Activated CD8-positive, alpha-beta T cell treated with anti-CD3 and anti-CD28 coated beads for 36 hours (primary cell): Measurements from ENCODE around the gene CAVIN2. TPM values are rescaled to one million over a fixed set of nuclear protein-coding genes. Genes with fewer than 3 reads are reported as not detected.

Experiments used
- ATAC-seq: fragments of 200-7000 bp; cut with Tn5 transposase; one replicate; pipeline ENCODE4 v1.10.0; 2021; ENCODE audit warnings: mild to moderate bottlenecking, moderate library complexity
- CTCF ChIA-PET: fragments of 350-600 bp; sonication (Branson Sonifier 250); formaldehyde crosslinking; loops from one replicate; lab custom pipeline; 2021; ENCODE audit warnings: antibody characterized with exemption; lab: Charles Lee
- POLR2A ChIA-PET: fragments of 350-600 bp; sonication (Branson Sonifier 250); formaldehyde crosslinking; loops from one replicate; lab custom pipeline; 2021; ENCODE audit warnings: antibody characterized with exemption; lab: Charles Lee
- DNase-seq: peaks from one replicate; pipeline ENCODE4 v3.0.0-alpha.2; 2020
- H3K27ac Mint-ChIP-seq: one replicate; pipeline ENCODE4 v1.8.0; 2021; ENCODE audit warnings: mild to moderate bottlenecking, mixed read lengths
- H3K27me3 Mint-ChIP-seq: one replicate; pipeline ENCODE4 v1.8.0; 2021; ENCODE audit warnings: mixed read lengths
- H3K36me3 Mint-ChIP-seq: one replicate; pipeline ENCODE4 v1.8.0; 2021; ENCODE audit warnings: low read depth, mixed read lengths
- H3K4me1 Mint-ChIP-seq: one replicate; pipeline ENCODE4 v1.8.0; 2021; ENCODE audit warnings: low read depth, mixed read lengths
- H3K4me3 Mint-ChIP-seq: one replicate; pipeline ENCODE4 v1.8.0; 2021; ENCODE audit warnings: mild to moderate bottlenecking, moderate library complexity, mixed read lengths
- H3K9me3 Mint-ChIP-seq: one replicate; pipeline ENCODE4 v1.8.0; 2021; ENCODE audit warnings: mixed read lengths
- intact Hi-C: fragments of 100-400 bp; cut with micrococcal nuclease; formaldehyde crosslinking; loops from one replicate; pipeline ENCODE4 v1.10.0; 2022
- total RNA-seq, 2 experiments: library from RNA; stranded (reverse); gene quantifications; one replicate each; pipeline ENCODE4 v1.2.3, GENCODE V29; 2021
- TF ChIP-seq, protein P1 (sequence below): fragments of 200-600 bp; IDR thresholded peaks from one replicate; pipeline ENCODE4 v1.8.0; 2022; ENCODE audit warnings: antibody characterized with exemption, mild to moderate bottlenecking

Gene CAVIN2
- total RNA-seq, 2 experiments from 2014 or later: not detected

DNA sequence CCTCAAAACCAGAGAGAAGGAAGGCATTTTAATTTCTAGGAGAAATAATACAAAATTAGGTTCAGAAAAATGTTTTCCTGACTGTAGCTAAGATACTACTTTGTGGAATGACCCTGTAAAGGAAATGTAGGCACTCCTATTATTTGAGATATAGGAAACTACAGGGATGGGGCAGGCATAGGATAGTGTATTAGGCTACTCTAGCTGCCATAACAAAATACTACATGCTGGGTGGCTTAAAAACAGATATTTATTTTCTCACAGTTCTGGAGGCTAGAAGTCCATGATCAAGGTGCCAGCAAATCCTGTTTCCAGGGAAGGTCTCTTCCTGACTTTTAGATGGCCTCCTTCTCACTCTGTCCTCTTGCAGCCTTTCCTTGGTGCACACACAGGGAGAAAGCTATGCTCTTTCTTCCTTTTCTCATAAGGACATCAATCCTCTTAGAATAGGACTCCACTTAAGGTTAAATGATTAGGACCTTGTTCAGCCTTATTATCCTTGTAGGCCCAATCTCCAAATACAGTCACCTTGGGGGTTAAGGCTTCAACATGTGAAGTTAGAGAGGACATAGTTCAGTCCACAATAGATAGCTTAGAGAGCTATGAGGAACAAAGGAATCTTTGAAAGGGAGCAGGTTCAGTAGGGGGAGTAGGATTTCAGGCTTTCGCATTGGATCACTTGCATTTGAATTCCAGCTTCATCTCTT lies 14.0 kb upstream of the CAVIN2 start:
- POLR2A ChIA-PET: no interaction called here
- intact Hi-C loops: no loop called here
- H3K4me1 Mint-ChIP-seq: no peaks in the 10 kb centered on the region
- H3K36me3 Mint-ChIP-seq: no peaks in the 10 kb centered on the region
- TF ChIP-seq, protein P1, sequence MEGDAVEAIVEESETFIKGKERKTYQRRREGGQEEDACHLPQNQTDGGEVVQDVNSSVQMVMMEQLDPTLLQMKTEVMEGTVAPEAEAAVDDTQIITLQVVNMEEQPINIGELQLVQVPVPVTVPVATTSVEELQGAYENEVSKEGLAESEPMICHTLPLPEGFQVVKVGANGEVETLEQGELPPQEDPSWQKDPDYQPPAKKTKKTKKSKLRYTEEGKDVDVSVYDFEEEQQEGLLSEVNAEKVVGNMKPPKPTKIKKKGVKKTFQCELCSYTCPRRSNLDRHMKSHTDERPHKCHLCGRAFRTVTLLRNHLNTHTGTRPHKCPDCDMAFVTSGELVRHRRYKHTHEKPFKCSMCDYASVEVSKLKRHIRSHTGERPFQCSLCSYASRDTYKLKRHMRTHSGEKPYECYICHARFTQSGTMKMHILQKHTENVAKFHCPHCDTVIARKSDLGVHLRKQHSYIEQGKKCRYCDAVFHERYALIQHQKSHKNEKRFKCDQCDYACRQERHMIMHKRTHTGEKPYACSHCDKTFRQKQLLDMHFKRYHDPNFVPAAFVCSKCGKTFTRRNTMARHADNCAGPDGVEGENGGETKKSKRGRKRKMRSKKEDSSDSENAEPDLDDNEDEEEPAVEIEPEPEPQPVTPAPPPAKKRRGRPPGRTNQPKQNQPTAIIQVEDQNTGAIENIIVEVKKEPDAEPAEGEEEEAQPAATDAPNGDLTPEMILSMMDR: no peak
- DNase-seq (no peak), ATAC-seq (no peak)
- no peaks in the 10 kb centered on the region for H3K27me3 Mint-ChIP-seq
- no peak overlapping the region for H3K4me3 Mint-ChIP-seq
- no peak overlapping the region for H3K27ac Mint-ChIP-seq
- CTCF ChIA-PET: interaction anchor here (1.1 to 1.4 kb wide), 2 partner anchors 10 to 83 kb away, joined by 3 to 6 read pairs; no protein-coding TSS in a partner anchor
- H3K9me3 Mint-ChIP-seq: no peaks in the 10 kb centered on the region

DNA sequence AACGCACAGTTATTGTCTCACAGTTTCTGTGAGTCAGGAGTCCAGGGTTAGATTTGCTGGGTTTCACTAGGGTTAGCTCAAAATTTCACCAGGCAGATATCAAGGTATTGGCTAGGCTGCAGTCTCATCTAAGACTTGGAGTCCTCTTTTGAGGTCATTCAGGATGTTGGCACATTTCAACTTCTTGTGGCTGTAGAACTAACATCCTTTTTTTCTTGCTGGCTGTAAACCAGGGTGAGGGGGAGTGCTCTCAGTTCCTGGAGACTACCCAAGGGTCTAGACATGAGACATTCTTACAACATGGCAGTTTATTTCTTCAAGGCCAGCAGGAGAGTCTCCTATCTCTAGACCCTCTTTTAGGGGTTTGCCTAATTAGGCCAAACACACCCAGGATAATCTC lies 12.8 kb upstream of the CAVIN2 start:
- DNase-seq: no peak
- TF ChIP-seq, protein P1: no peak
- Mint-ChIP-seq H3K27ac (no peak overlapping the region), H3K27me3 (no peaks in the 10 kb centered on the region), H3K36me3 (no peaks in the 10 kb centered on the region), H3K4me1 (no peaks in the 10 kb centered on the region), H3K9me3 (no peaks in the 10 kb centered on the region), H3K4me3 (no peak overlapping the region)
- POLR2A ChIA-PET: no interaction called here
- CTCF ChIA-PET: interaction anchor here (1.8 kb wide), 1 partner anchor 303 kb away, joined by 7 read pairs; no protein-coding TSS in a partner anchor
- ATAC-seq: no peak
- intact Hi-C loops: no loop called here

DNA sequence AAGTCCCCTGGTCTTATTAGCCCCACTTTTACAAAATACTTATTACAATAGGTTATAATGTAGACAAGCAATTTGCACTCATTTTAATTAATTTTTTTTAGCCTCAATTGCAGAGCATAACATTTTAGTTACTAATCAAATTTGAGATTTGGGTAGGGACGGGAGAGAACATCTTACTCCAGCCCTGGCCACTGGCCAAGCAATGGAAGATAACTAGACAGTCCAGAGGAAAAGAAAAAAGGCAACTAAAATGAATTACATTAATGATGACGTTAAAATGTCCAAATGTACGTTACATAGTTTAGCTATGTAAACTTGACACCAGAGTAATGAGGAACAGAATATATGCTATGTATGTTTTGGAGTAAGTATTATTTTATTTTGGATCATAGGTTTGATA lies 11.0 kb upstream of the CAVIN2 start:
- no peak for ATAC-seq
- no peak for DNase-seq
- POLR2A ChIA-PET: no interaction called here
- H3K4me3 Mint-ChIP-seq: no peak overlapping the region
- no peaks in the 10 kb centered on the region for H3K36me3 Mint-ChIP-seq
- no peaks in the 10 kb centered on the region for H3K4me1 Mint-ChIP-seq
- intact Hi-C loops: no loop called here
- H3K27ac Mint-ChIP-seq: no peak overlapping the region
- TF ChIP-seq, protein P1: no peak
- peaks cover 4% of the 10 kb centered on the region for H3K27me3 Mint-ChIP-seq
- no peaks in the 10 kb centered on the region for H3K9me3 Mint-ChIP-seq
- CTCF ChIA-PET: interaction anchor here (0.9 to 1.8 kb wide), 2 partner anchors 291 to 304 kb away, joined by 3 to 7 read pairs; no protein-coding TSS in a partner anchor

DNA sequence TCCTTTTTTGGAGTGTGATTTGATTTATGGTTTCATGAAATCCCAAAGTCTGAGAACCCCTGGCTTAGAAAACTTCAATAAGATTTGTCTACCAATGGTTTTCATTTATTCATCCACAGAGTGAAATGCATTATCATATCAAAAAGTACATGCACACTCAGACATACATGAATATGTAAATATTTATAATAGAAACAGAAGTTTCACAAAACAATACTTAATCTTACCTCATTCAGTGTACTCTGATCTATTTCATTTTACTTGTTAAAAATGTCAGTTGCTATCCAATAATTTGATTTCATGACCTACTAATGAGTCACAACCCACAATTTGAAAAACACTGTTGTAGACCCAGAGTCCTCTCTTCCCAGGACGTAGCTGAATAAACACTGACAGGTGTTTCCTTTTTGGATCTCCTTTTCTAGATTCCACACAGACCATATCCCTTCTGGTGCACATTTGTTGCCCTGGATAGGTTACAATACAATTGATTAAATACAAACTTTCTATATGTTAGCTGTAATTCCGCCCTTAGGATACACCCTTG lies 10.4 kb upstream of the CAVIN2 start:
- TF ChIP-seq, protein P1: no peak
- Mint-ChIP-seq H3K27me3 (peaks cover 4% of the 10 kb centered on the region), H3K9me3 (no peaks in the 10 kb centered on the region), H3K27ac (no peak overlapping the region), H3K4me1 (no peaks in the 10 kb centered on the region), H3K4me3 (no peak overlapping the region), H3K36me3 (no peaks in the 10 kb centered on the region)
- CTCF ChIA-PET: no interaction called here
- POLR2A ChIA-PET: no interaction called here
- DNase-seq: no peak
- ATAC-seq: no peak
- intact Hi-C loops: no loop called here
